Ovary (tissue), 9 donors: ENCODE results near the gene WNT7B. TPM values are rescaled to one million over a fixed set of nuclear protein-coding genes. Genes with fewer than 3 reads are reported as not detected.

Experiments
- DNase-seq, 5 donors: peaks; one replicate each; pipeline ENCODE4 v3.0.0-alpha.2; 2019 to 2020
- H3K27ac ChIP-seq, 2 donors: fragments of 200-600 bp; one replicate each; pipeline versions ENCODE4 v1.5.1 to v1.8.0; 2019 to 2022
- H3K27me3 ChIP-seq: fragments of 200-600 bp; one replicate; pipeline ENCODE4 v1.8.0; 2022
- H3K36me3 ChIP-seq: fragments of 200-600 bp; sonication (generic); one replicate; pipeline ENCODE4 v1.5.1; 2019
- H3K4me1 ChIP-seq: one replicate; pipeline ENCODE4 v1.8.1; 2013; ENCODE audit warnings: mild to moderate bottlenecking, moderate library complexity; ENCODE audit not compliant: insufficient read depth
- H3K4me3 ChIP-seq: fragments of 200-600 bp; sonication (generic); one replicate; pipeline ENCODE4 v1.5.1; 2017
- H3K9me3 ChIP-seq, 2 donors: fragments of 200-600 bp in 1 of 2; sonication (generic) in 1 of 2; one replicate each; pipeline versions ENCODE4 v1.5.1 to v1.8.1; 2013 to 2019; ENCODE audit warnings: mild to moderate bottlenecking in 1 of 2, moderate library complexity in 1 of 2
- EP300 ChIP-seq: sonication (generic); formaldehyde crosslinking; IDR thresholded peaks from one replicate; pipeline ENCODE4 v1.6.1; 2017; ENCODE audit warnings: antibody characterized with exemption
- POLR2A ChIP-seq: fragments of 450-650 bp; IDR thresholded peaks from one replicate; pipeline ENCODE4 v1.6.1; 2017; ENCODE audit warnings: antibody characterized with exemption, mild to moderate bottlenecking, moderate library complexity
- WGBS, 3 donors: extraction: QIAGEN DNeasy Blood & Tissue Kit in 1 of 3; methylation state at CpG; one replicate each; pipeline versions ENCODE4 v1.1.5 to v1.1.7; 2013 to 2017; 5-methylcytosine and 5-hydroxymethylcytosine counted together
- intact Hi-C, 4 donors: fragments of 100-400 bp; cut with DNase I; formaldehyde crosslinking; loops; one replicate each; pipeline versions ENCODE4 v1.11.0 to v1.15.1; 2022 to 2023
- polyA plus RNA-seq, 2 donors: library from polyadenylated mRNA; stranded (reverse); fragments of 200-250 nt in 1 of 2; fragments of 350-450 nt in 1 of 2; fragmentation: Illumina TruSeq in 1 of 2; extraction: RNeasy Lipid Tissue Mini Kit (QIAGEN cat#74804) in 1 of 2; gene quantifications; one replicate each; pipeline ENCODE4 v1.2.3, GENCODE V29; 2013 to 2014
- total RNA-seq, 7 donors: library from RNA; depleted of rRNA in 2 of 7; stranded (reverse); fragments of >200 nt in 2 of 7; fragmentation: NEBNext Ultra II Directional in 3 of 7; extraction: Animal tissue kit (Norgen Biotek cat#: 25700) in 3 of 7; gene quantifications; one replicate each; pipeline versions ENCODE4 v1.1.0 to v1.2.4, GENCODE V29; 2016 to 2023
- TF ChIP-seq, protein P1 (sequence below), 3 donors: fragments of 450-650 bp in 2 of 3; fragments of 200-600 bp in 1 of 3; IDR thresholded peaks; one replicate each; pipeline versions ENCODE4 v1.5.1 to v1.8.0; 2016 to 2022; ENCODE audit warnings: antibody characterized with exemption in 3 of 3, mild to moderate bottlenecking in 1 of 3
- donor health status: DM: no; HTN: no; CAD: no; lungs with moderate emphysema.
- donor health status: DM: no; HTN: no; CAD: no.
- donor health status: Bipolar disorder and iron deficiency.
- donor health status: DM: yes; HTN: yes; CAD: no.
- donor health status: DM: no; HTN: no; CAD: no.
- donor health status: DM: yes; HTN: yes; CAD: no.

The WNT7B gene
- total and polyA plus RNA-seq, 9 donors: 0.22 to 2.5 (median 0.59) TPM; not detected in 5

DNA sequence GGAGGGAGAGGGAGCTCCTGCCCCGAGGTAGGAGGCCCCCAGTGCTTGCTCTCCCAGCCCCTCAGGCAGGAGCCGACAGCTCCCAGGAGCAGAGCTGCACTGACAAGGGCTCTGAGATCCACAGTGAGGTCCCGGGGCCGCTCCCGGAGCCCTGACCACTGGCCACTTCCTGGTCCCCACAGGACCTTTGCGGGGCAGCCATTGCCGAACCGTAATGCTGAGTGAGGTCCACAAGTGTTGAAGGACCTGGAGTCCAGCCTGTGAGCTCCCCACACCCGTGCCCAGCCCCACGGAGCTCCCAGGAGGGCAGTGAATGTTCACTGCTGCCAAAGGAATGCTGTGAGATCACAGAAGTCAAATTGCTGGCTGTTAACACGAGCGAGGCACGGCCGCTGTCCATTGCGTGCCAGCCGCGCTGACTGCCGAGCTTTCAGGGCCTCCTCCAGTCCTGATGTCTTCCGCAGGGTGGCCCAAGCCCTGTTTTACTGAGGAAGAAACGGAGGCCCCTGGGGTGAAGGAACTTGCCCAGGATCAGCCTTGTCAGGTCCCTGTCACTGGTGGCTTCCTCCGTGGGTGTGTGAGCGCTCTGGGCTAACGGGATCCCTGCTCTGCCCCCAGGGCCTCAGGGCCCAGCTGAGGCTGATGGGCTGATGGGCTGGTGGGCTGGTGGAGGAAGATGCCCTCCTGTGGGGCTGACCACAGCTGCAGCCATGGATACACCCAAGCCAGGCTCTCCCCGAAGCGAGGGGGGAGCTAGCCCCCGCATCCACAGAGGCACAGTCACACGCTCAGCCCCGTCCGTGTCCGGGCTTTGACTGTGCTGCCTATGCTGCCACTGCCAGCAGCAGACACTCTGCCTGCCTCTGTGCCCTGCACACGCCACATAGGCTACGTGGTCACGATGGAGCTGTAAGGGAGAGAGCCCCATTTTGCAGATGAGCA lies 70.8 kb downstream of the WNT7B start:
- intact Hi-C loops: no loop called here
- 32 to 38% (median 33%) methylated on average over 28 to 33 of the region's 33 CpGs for WGBS, 3 donors
- H3K27me3 ChIP-seq: no peaks in the 10 kb centered on the region
- TF ChIP-seq POLR2A (no peak), EP300 (no peak)
- TF ChIP-seq, protein P1, sequence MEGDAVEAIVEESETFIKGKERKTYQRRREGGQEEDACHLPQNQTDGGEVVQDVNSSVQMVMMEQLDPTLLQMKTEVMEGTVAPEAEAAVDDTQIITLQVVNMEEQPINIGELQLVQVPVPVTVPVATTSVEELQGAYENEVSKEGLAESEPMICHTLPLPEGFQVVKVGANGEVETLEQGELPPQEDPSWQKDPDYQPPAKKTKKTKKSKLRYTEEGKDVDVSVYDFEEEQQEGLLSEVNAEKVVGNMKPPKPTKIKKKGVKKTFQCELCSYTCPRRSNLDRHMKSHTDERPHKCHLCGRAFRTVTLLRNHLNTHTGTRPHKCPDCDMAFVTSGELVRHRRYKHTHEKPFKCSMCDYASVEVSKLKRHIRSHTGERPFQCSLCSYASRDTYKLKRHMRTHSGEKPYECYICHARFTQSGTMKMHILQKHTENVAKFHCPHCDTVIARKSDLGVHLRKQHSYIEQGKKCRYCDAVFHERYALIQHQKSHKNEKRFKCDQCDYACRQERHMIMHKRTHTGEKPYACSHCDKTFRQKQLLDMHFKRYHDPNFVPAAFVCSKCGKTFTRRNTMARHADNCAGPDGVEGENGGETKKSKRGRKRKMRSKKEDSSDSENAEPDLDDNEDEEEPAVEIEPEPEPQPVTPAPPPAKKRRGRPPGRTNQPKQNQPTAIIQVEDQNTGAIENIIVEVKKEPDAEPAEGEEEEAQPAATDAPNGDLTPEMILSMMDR (IDR thresholded peaks at IDR 0.05): no peak
- H3K36me3 ChIP-seq: no peaks in the 10 kb centered on the region
- peaks cover 8% of the 10 kb centered on the region for H3K4me1 ChIP-seq
- no peak overlapping the region for H3K4me3 ChIP-seq
- H3K9me3 ChIP-seq: no peaks in the 10 kb centered on the region
- no peak overlapping the region for H3K27ac ChIP-seq
- no peak for DNase-seq

DNA sequence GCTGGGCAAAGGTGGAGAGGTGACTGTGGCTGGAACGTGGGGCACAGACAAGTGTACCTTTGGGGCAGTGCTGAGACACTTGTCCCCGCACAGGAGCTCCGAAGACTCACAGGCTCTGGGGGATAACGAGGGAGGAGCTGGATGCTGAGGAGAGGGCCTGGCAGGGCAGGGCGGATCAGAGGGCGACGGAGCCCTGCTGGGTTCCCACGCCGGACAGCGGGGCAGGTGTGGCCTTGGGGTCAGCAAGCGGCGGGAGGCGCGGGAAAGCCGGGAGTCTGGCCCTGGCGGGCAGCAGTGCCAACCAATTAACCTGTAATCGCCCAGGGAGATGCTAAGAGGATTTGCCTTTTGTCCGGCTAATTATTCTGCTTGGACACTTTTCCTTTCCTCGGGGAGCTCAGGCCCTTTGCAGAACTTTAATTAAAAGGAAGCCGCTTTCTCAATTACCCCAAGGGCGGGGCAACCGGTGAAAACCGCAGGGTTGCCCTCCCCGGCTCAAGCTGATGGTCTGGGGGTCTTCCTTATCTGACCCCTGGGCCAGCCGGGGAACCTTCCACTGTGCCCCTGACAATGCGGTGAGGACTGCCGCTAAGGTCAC lies 71.5 kb downstream of the WNT7B start:
- no peaks in the 10 kb centered on the region for H3K27me3 ChIP-seq
- no peaks in the 10 kb centered on the region for H3K9me3 ChIP-seq
- intact Hi-C loops: no loop called here
- 67 to 73% (median 73%) methylated on average over 27 of the region's 27 CpGs for WGBS, 3 donors
- no peak for TF ChIP-seq POLR2A
- TF ChIP-seq, protein P1 (IDR thresholded peaks at IDR 0.05): no peak
- TF ChIP-seq EP300: no peak
- no peak overlapping the region for H3K4me3 ChIP-seq
- peaks cover 8% of the 10 kb centered on the region for H3K4me1 ChIP-seq
- no peak for DNase-seq
- H3K27ac ChIP-seq: no peak overlapping the region
- no peaks in the 10 kb centered on the region for H3K36me3 ChIP-seq

DNA sequence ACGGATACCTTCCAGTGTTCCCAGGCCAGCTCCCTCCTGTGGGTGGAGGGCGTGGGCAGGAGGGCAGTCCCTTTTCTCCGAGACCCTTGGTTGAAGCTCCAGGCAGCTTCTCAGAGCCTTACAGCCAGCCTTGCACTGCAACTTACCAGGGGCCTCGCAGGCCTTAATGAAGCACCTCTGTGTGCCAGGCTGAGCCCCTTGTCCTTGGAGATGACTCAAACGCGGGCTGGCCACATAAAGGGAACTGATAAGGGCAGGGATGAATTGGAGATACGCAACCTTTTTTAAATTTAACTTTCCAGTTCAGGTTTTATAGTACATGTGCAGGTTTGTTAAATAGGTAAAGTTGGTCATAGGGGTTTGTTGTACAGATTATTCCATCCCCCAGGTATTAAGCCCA lies 72.7 kb downstream of the WNT7B start:
- Histone ChIP-seq H3K36me3 (no peaks in the 10 kb centered on the region), H3K9me3 (no peaks in the 10 kb centered on the region), H3K27ac (no peak overlapping the region), H3K4me3 (no peak overlapping the region), H3K4me1 (peaks cover 8% of the 10 kb centered on the region), H3K27me3 (no peaks in the 10 kb centered on the region)
- intact Hi-C loops: no loop called here
- TF ChIP-seq POLR2A: no peak
- TF ChIP-seq, protein P1 (IDR thresholded peaks at IDR 0.05): no peak
- TF ChIP-seq EP300: no peak
- no peak for DNase-seq
- 77 to 84% (median 79%) methylated on average over 7 of the region's 7 CpGs for WGBS, 3 donors

- no peaks in the 10 kb centered on the region for H3K27me3 ChIP-seq
- peak in 1 of 5 donors; percentile 51 for DNase-seq
- WGBS, 3 donors: 9 to 13% (median 12%) methylated on average over 21 to 28 of the region's 28 CpGs
- H3K9me3 ChIP-seq: no peaks in the 10 kb centered on the region
- H3K36me3 ChIP-seq: no peaks in the 10 kb centered on the region
- TF ChIP-seq, protein P1 (IDR thresholded peaks at IDR 0.05): no peak
- TF ChIP-seq POLR2A: no peak
- no peak for TF ChIP-seq EP300
- no peak overlapping the region for H3K27ac ChIP-seq
- intact Hi-C loops: no loop called here
- H3K4me3 ChIP-seq: no peak overlapping the region
- H3K4me1 ChIP-seq: peaks cover 8% of the 10 kb centered on the region
Observed at GRCh38 chr22:45903355-45904135, 73.4 kb downstream of the WNT7B start.
